ENCODE results near the gene JARID2. TPM values are rescaled to one million over a fixed set of nuclear protein-coding genes. Genes with fewer than 3 reads are reported as not detected.

Gene JARID2
- total and polyA plus RNA-seq, 2 of the 8 experiments (the other 6 are each of a cell fraction or from before 2014, with no cell fraction given), result 60.1 to 239 TPM

DNA sequence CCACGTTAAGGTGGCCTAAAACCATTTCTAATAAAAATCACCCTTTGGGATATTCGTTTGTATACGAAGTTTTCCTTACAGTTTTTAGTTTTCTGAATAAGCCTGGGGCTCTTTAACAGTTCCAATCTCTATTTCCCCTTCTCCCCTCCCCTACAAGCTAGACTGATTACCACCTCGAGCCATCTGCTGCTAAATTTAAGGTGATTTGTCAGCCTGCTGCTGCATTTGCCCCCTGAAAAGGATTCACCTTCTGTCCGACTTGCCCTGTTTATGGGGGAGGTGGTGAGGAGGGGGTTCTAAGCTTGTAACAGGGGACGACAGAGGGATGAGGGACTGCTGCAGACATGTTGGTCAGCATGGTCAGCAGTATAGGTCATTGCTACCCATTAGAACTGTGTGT, 146.3 kb downstream of the JARID2 start:
- no peak overlapping the region for H3K23ac ChIP-seq (ENCODE audit: insufficient read length)
- peaks cover 0 to 3% (median 0%) of the 10 kb centered on the region in 4 experiments; a peak in 2 of 8 replicates for H3K36me3 ChIP-seq (ENCODE audit: control insufficient read depth in 2 of 4, insufficient read depth in 4 of 4, low read length in 3 of 4)
- H3K18ac ChIP-seq (ENCODE audit: extremely low read depth, low read length), result no peak overlapping the region
- no peak overlapping the region for H2BK120ac ChIP-seq (replicated peaks; ENCODE audit: low read depth, low read length)
- CTCF ChIA-PET (ENCODE audit: partially characterized antibody), result no interaction called here
- POLR2A ChIA-PET (ENCODE audit: partially characterized antibody), result interaction anchor here (0.6 kb wide), 1 partner anchor 145 kb away, joined by 3 read pairs; no protein-coding TSS in a partner anchor
- no peak overlapping the region for H3K9ac ChIP-seq (replicated peaks in 1 of 4; ENCODE audit: extremely low read depth in 1 of 4, low read depth in 3 of 4, low read length in 3 of 4)
- DNase-seq (ENCODE audit: low read depth in 1 of 2, low spot score in 2 of 2) (no peak), FAIRE-seq (no peak)
- no peaks in the 10 kb centered on the region for H3K27me3 ChIP-seq (replicated peaks in 1 of 4; ENCODE audit: control insufficient read depth in 3 of 4, extremely low read depth in 1 of 4, insufficient read depth in 3 of 4, low read length in 3 of 4)
- H3K79me1 ChIP-seq (ENCODE audit: low read depth, low read length), result peaks cover 7% of the 10 kb centered on the region; the same call in 1 of the 2 replicates
- H3K4me2 ChIP-seq (ENCODE audit: insufficient read depth in 1 of 2, low read depth in 2 of 2, low read length in 2 of 2), result peak overlapping the region in 1 of 2 experiments; percentile 36; a peak in 1 of 4 replicates
- H2BK12ac ChIP-seq (ENCODE audit: low read depth, low read length), result peak overlapping the region; percentile 22; the same call in 1 of the 2 replicates
- peak overlapping the region; percentile 20; the same call in 1 of the 2 replicates for H2BK5ac ChIP-seq (ENCODE audit: low read depth, low read length)
- H3K27ac ChIP-seq (ENCODE audit: low read depth, low read length), result peak overlapping the region; percentile 2; the same call in 1 of the 2 replicates
- H4K5ac ChIP-seq (ENCODE audit: insufficient read length, low read depth, low read length), result no peak overlapping the region
- H4K91ac ChIP-seq (replicated peaks; ENCODE audit: insufficient read length, low read length), result no peak overlapping the region
- no peaks in the 10 kb centered on the region for H3K9me3 ChIP-seq (ENCODE audit: insufficient read depth in 2 of 2, low read depth in 1 of 2, low read length in 1 of 2)
- H3K79me2 ChIP-seq (ENCODE audit: control insufficient read depth in 1 of 2, insufficient read depth in 2 of 2, low read length in 2 of 2), result peaks cover 72 to 100% of the 10 kb centered on the region in 2 experiments
- no peak overlapping the region for H2AK5ac ChIP-seq (ENCODE audit: low read depth, low read length)
- H2BK20ac ChIP-seq (ENCODE audit: low read length), result no peak overlapping the region
- peaks cover 53 to 62% of the 10 kb centered on the region in 2 experiments for H4K20me1 ChIP-seq (replicated peaks in 1 of 2; ENCODE audit: control insufficient read depth in 1 of 2, insufficient read depth in 2 of 2, low read length in 2 of 2)
- no peak overlapping the region for H3K4me3 ChIP-seq (ENCODE audit: extremely low read depth in 1 of 4, insufficient read depth in 2 of 4, low read depth in 3 of 4, low read length in 4 of 4)
- no peak overlapping the region for H2BK15ac ChIP-seq (ENCODE audit: low read length)
- no peaks in the 10 kb centered on the region for H3K23me2 ChIP-seq (ENCODE audit: low read depth, low read length)
- H3K4ac ChIP-seq (replicated peaks; ENCODE audit: insufficient read length, low read depth, low read length), result no peak overlapping the region
- WGBS, 2 experiments (ENCODE audit: extremely low coverage in 1 of 2, insufficient coverage in 1 of 2, insufficient read length in 1 of 2, insufficient replicate concordance in 2 of 2, low coverage in 1 of 2, low lambda C conversion rate in 2 of 2, missing lambda C conversion rate in 1 of 2), result 80% methylated on average over 6 of the region's 6 CpGs; no CpG with 5 or more reads in 1 of the 2 experiments
- no peak overlapping the region for H2AFZ ChIP-seq (ENCODE audit: low read length)
- peaks cover 3 to 40% (median 24%) of the 10 kb centered on the region in 4 experiments for H3K4me1 ChIP-seq (replicated peaks in 1 of 4; ENCODE audit: control insufficient read depth in 3 of 4, insufficient read depth in 4 of 4, low read length in 3 of 4)
- no peak overlapping the region for H3K14ac ChIP-seq (ENCODE audit: insufficient read length)
- TF ChIP-seq POLR2AphosphoS5 (IDR thresholded peaks at IDR 0.05; ENCODE audit: low read depth, low read length), result peak; percentile 52; the same call in 1 of the 2 replicates
- no peak for TF ChIP-seq TEAD4 (IDR thresholded peaks at IDR 0.05; ENCODE audit: low read depth, low read length)
- TF ChIP-seq POLR2A (IDR thresholded peaks at IDR 0.05; ENCODE audit: control extremely low read depth in 1 of 2, low read depth in 2 of 2, low read length in 2 of 2), result 0 out of 3 replicates have a peak, but pooled peaks of 1 of the 2 experiments have one; percentile 30
- no peak overlapping the region for H3K56ac ChIP-seq (replicated peaks; ENCODE audit: insufficient read length, low read depth, low read length)
- no peak overlapping the region for H4K8ac ChIP-seq (ENCODE audit: extremely low read depth, insufficient read depth, low read length)
